ENCODE data around the gene MTCP1. TPM values are rescaled to one million over a fixed set of nuclear protein-coding genes. Genes with fewer than 3 reads are reported as not detected.

MTCP1 gene
- total and polyA plus RNA-seq, 2 of the 8 experiments (the other 6 are each of a cell fraction or from before 2014, with no cell fraction given) = 1.2 to 12.3 TPM

GRCh38 chrX:155052738-155053498, 18.0 kb downstream of the MTCP1 start:
- no peak overlapping the region for H3K14ac ChIP-seq (ENCODE audit: insufficient read length)
- FAIRE-seq (no peak), DNase-seq (ENCODE audit: low read depth in 1 of 2, low spot score in 2 of 2) (no peak)
- WGBS, 2 experiments (ENCODE audit: extremely low coverage in 1 of 2, insufficient coverage in 1 of 2, insufficient read length in 1 of 2, insufficient replicate concordance in 2 of 2, low coverage in 1 of 2, low lambda C conversion rate in 2 of 2, missing lambda C conversion rate in 1 of 2) = 92% methylated on average over 5 of the region's 5 CpGs; no CpG with 5 or more reads in 1 of the 2 experiments
- no peak overlapping the region for H3K18ac ChIP-seq (ENCODE audit: extremely low read depth, low read length)
- no peak overlapping the region for H3K23ac ChIP-seq (ENCODE audit: insufficient read length)
- H4K91ac ChIP-seq (replicated peaks; ENCODE audit: insufficient read length, low read length) = no peak overlapping the region
- H2BK5ac ChIP-seq (ENCODE audit: low read depth, low read length) = no peak overlapping the region
- H3K27me3 ChIP-seq (replicated peaks in 1 of 4; ENCODE audit: control insufficient read depth in 3 of 4, extremely low read depth in 1 of 4, insufficient read depth in 3 of 4, low read length in 3 of 4) = no peaks in the 10 kb centered on the region
- ChIA-PET POLR2A (ENCODE audit: partially characterized antibody) (no interaction called here), CTCF (ENCODE audit: partially characterized antibody) (no interaction called here)
- no peak overlapping the region for H2BK120ac ChIP-seq (replicated peaks; ENCODE audit: low read depth, low read length)
- no peak overlapping the region for H3K9ac ChIP-seq (replicated peaks in 1 of 4; ENCODE audit: extremely low read depth in 1 of 4, low read depth in 3 of 4, low read length in 3 of 4)
- no peak overlapping the region for H3K4me2 ChIP-seq (ENCODE audit: insufficient read depth in 1 of 2, low read depth in 2 of 2, low read length in 2 of 2)
- no peaks in the 10 kb centered on the region for H3K23me2 ChIP-seq (ENCODE audit: low read depth, low read length)
- no peaks in the 10 kb centered on the region for H3K79me1 ChIP-seq (ENCODE audit: low read depth, low read length)
- H2AK5ac ChIP-seq (ENCODE audit: low read depth, low read length) = no peak overlapping the region
- no peak overlapping the region for H4K8ac ChIP-seq (ENCODE audit: extremely low read depth, insufficient read depth, low read length)
- no peak overlapping the region for H3K56ac ChIP-seq (replicated peaks; ENCODE audit: insufficient read length, low read depth, low read length)
- H3K4ac ChIP-seq (replicated peaks; ENCODE audit: insufficient read length, low read depth, low read length) = no peak overlapping the region
- no peaks in the 10 kb centered on the region for H3K4me1 ChIP-seq (replicated peaks in 1 of 4; ENCODE audit: control insufficient read depth in 3 of 4, insufficient read depth in 4 of 4, low read length in 3 of 4)
- H2BK15ac ChIP-seq (ENCODE audit: low read length) = no peak overlapping the region
- no peak overlapping the region for H3K4me3 ChIP-seq (ENCODE audit: extremely low read depth in 1 of 4, insufficient read depth in 2 of 4, low read depth in 3 of 4, low read length in 4 of 4)
- no peak overlapping the region for H2AFZ ChIP-seq (ENCODE audit: low read length)
- no peak for TF ChIP-seq RXRA (IDR thresholded peaks at IDR 0.05; ENCODE audit: insufficient read depth, low read depth, low read length)
- no peak for TF ChIP-seq JUN (IDR thresholded peaks at IDR 0.05; ENCODE audit: low read depth, low read length)
- TF ChIP-seq CBX8 (IDR thresholded peaks at IDR 0.05; ENCODE audit: borderline replicate concordance, low read depth, low read length) = no peak
- no peak for TF ChIP-seq MAFK (IDR thresholded peaks at IDR 0.05; ENCODE audit: low read depth, low read length)
- no peak for TF ChIP-seq KDM1A (IDR thresholded peaks at IDR 0.05; ENCODE audit: borderline replicate concordance, low read length)
- TF ChIP-seq TCF12 (IDR thresholded peaks at IDR 0.05; ENCODE audit: low read depth, low read length) = no peak
- TF ChIP-seq GABPA (IDR thresholded peaks at IDR 0.05; ENCODE audit: borderline replicate concordance, insufficient read depth, low read length) = no peak
- no peak for TF ChIP-seq ASH2L (IDR thresholded peaks at IDR 0.05; ENCODE audit: low read length)
- no peak overlapping the region for H3K27ac ChIP-seq (ENCODE audit: low read depth, low read length)
- H3K36me3 ChIP-seq (ENCODE audit: control insufficient read depth in 2 of 4, insufficient read depth in 4 of 4, low read length in 3 of 4) = no peaks in the 10 kb centered on the region; a peak in 1 of 8 replicates
- no peaks in the 10 kb centered on the region for H3K79me2 ChIP-seq (ENCODE audit: control insufficient read depth in 1 of 2, insufficient read depth in 2 of 2, low read length in 2 of 2)
- no peaks in the 10 kb centered on the region for H3K9me3 ChIP-seq (ENCODE audit: insufficient read depth in 2 of 2, low read depth in 1 of 2, low read length in 1 of 2)
- H4K5ac ChIP-seq (ENCODE audit: insufficient read length, low read depth, low read length) = no peak overlapping the region
- no peak overlapping the region for H2BK20ac ChIP-seq (ENCODE audit: low read length)
- no peak overlapping the region for H2BK12ac ChIP-seq (ENCODE audit: low read depth, low read length)
- H4K20me1 ChIP-seq (replicated peaks in 1 of 2; ENCODE audit: control insufficient read depth in 1 of 2, insufficient read depth in 2 of 2, low read length in 2 of 2) = no peaks in the 10 kb centered on the region
